B cell (primary cell): ENCODE results near the gene SLC2A4.

ENCODE experiments used
- CTCF ChIP-seq: fragments of 200-600 bp; IDR thresholded peaks from one replicate; pipeline ENCODE4 v1.8.0; 2022; ENCODE audit warnings: antibody characterized with exemption, mild to moderate bottlenecking
- EZH2 ChIP-seq: IDR thresholded peaks from 2 replicates; pipeline ENCODE4 v1.6.1; 2012; ENCODE audit warnings: borderline replicate concordance, low read depth, mild to moderate bottlenecking, moderate library complexity, low read length; ENCODE audit not compliant: insufficient read depth, poor library complexity, severe bottlenecking

- no peak for TF ChIP-seq CTCF
- no peak for TF ChIP-seq EZH2
These were observed 43.6 kb downstream of the SLC2A4 start for GRCh38 chr17:7325031-7325528.
